Muscle of arm (tissue), 12 donors: ENCODE measurements around the gene CEBPE. TPM values are rescaled to one million over a fixed set of nuclear protein-coding genes. Genes with fewer than 3 reads are reported as not detected.
A peak's percentile ranks its signal among the peaks of the same experiment; 100 is the strongest.

Source experiments
- DNase-seq: peaks from one replicate; pipeline ENCODE4 v3.0.0-alpha.2; 2013
- polyA plus RNA-seq, 12 donors: library from polyadenylated mRNA; unstranded; fragments of 120-200 nt; gene quantifications; one replicate each; pipeline ENCODE4 v1.2.1, GENCODE V29; 2013; ENCODE audit not compliant: insufficient read length in 12 of 12

The CEBPE gene
- polyA plus RNA-seq, 12 donors: 0.08 to 0.61 (median 0.13) TPM; not detected in 8

DNA sequence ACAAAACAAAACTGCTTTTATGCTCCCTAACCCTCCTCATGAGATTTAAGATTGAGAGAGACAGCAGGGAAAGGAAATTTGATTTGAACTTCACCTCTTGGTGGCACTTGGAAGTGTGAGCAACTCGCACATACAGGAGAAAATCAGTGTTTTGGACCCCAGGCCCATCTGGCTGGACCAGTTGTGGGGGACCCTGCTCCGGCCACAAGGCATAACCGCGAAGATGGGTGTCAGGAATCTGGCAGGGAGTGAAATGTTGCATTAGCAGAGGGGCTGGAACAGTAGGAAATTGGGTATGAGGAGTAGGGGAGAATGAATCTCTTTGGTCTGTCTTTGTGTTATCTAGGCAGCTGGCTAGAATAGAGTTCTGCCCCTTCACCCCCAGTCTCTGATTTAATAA lies 15.5 kb downstream of the CEBPE start:
- DNase-seq: no peak

DNA sequence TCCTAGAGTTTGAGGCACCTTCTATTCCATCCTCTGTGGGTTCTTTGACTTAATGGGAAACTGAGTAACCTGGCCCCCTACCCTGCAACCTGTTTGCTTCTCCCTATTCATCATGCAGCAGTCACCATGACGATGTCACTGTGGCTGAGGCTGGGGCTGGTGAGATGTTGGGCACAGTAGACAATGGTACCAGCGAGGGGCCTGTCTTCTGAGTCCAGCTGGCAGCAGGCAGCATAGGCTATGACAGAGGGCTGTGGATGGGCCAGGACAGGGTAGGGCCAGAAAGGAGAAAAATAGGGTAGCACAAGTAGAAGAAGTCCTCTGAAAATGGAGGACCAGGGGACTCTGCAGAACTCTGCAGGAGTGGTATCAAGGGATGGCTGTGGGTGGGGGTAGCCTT lies 16.3 kb downstream of the CEBPE start:
- no peak for DNase-seq

- no peak for DNase-seq
Measured at GRCh38 chr14:23101986-23102625, 16.9 kb downstream of the CEBPE start.

DNA sequence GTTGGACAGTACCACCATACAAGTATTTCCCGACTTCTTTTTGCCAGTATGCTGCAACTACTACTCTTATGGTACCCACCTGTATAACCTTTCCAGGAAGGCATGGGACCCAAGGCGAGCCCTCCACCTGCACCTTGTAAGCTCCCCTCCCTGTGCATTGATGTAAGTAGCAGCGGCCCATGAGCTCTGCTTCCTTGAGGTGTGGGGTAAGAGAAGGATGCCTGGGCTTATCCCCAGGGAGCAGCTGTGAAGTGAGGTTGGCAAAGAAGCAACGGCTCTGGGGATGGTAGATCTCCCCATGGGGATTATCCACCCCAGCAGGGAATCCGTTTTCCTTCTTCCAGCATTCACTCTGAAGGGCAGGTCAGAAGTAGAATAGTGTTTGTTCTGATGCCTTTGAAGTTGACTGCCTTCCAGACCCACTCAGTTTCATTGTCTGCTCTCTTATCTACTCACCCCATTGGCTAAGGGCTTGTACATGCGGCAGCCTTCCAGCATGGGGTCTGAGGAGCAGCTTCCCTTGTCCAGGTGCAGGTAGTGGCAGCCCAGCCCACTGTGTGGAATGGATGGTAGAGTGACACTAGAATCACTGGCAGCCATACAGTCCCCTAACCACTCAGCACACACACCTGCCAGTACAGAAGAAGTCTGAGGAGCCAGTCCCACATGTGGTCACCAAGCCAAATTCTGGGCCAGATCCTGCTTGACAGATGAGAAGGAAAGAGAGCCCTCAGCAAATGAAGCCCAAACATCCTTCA lies 17.7 kb downstream of the CEBPE start:
- DNase-seq: no peak

DNA sequence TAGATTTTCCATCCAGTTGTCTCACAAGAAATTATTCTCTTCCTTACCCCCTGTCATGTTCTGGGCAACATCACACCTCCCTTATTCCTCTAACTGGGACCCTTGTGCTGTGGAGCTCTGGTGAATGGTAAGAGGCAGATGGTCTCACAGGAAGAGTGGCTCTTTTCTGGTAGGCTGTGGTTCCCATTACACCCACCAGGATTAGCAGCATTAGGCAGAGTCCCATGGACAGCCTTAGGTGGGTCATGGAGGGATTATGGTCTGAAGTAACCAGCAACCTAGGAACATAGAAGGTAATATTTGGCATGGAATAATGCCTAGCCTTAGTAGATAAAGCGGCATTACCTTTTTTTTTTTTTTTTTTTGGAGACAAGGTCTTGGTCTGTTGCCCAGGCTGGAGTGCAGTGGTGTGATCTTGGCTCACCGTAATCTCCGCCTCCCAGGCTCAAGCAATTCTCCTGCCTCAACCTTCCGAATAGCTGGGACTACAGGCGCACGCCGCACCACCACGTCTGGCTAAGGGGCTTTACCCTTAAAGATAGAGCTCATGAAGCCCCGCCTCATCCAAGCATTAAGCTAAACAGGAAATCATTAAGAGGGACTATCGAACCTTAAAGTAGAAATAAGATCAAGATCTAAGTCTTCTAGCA lies 19.7 kb downstream of the CEBPE start:
- DNase-seq: no peak

DNA sequence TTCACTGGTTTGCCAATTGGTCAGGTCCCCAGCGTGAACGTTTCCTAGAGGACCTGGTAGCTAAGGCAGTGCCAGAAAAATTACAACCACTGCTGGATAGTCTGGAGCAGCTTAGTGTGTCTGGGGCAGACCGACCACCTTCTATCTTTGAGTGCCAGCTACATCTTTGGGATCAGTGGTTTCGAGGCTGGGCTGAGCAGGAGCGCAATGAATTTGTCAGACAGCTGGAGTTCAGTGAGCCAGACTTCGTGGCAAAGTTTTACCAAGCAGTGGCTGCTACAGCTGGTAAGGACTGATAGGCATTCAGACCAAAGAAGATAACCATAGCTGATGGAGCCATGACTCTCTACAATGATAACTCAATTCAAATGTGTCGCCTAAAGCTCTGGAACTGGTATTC lies 21.3 kb downstream of the CEBPE start:
- no peak for DNase-seq

DNA sequence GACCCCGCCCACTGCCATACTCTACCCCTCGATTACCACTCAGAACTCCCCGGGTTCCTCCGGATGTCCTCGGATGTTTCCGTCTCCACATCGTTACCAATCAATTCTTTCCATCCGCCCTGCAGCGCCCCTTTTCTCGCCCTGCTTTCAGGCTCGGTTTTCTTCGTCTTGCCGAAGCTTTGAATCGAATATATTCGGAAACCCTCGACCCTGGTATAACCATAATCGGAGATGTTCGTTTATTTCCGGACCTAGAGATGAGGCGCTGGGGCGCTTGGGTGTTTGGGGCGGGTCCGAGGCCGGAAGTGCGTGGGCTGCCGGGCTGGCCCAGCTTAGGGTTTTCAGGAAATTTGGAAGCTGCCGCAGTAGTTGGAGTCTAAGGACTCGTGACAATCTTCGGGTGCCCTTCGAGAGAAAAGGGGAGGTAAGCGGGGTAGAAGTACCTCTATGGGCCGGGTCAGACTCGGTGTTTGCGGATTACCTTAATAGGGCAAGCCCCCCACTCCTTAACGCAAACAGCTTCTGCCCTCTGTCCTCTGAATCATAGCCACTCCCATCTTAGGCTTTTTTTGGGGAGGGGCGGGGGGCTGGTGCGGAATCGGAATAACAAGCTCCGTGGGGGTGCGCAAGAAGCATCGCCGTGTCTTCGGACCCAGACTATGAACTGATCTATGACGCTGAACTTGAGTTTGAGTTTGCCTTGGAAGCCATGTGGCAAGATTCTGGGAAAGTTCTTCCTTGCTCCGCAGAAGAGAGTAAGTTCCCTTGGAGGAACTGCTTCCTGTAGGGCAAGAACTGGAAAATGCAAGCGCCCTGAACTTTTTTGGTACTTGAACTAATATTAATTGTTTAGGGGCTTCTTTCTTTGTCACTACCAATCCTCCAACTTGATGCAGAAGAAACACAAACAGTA lies 23.6 kb downstream of the CEBPE start, which contains the start of gene C14orf119:
Gene C14orf119 (plus strand): TSS at position 310 of the 913 bp plus-strand sequence. CDS start 2,154 bp downstream, outside the sequence.
- DNase-seq: peak; percentile 100

GRCh38 chr14:23094666-23095195 lies 24.3 kb downstream of the CEBPE start, which contains the start of gene ACIN1:
Gene ACIN1 (minus strand): TSS chr14:23095136. CDS start chr14:23095112, 24 bp downstream.
- peak; percentile 87 for DNase-seq

- no peak for DNase-seq
Measured at GRCh38 chr14:23093991-23094665, 24.9 kb downstream of the CEBPE start.

DNA sequence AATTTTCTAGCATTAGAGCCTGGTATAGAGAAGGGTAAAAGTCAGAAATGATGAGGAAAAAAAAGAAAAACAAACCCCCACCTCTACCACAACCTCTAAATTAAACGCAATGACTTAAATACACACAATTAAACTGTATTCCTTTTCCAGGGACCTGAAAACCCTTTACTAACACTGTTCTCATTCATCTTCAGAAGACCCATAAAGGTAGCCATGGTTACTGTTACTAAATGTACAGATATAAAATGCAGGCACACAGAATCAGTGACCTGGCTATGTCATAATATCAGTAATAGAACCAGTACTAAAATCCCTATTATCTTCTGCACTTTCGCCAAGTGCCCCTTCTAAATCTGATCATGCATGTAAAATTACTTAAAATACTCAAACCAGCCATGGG lies 25.5 kb downstream of the CEBPE start:
- DNase-seq: no peak

- DNase-seq: no peak
Measured at GRCh38 chr14:23093104-23093503, 26.0 kb downstream of the CEBPE start.

GRCh38 chr14:23091294-23092225 lies 27.5 kb downstream of the CEBPE start:
- no peak for DNase-seq

GRCh38 chr14:23090254-23090636 lies 28.8 kb downstream of the CEBPE start:
- DNase-seq: no peak

GRCh38 chr14:23089498-23090253 lies 29.4 kb downstream of the CEBPE start:
- no peak for DNase-seq

DNA sequence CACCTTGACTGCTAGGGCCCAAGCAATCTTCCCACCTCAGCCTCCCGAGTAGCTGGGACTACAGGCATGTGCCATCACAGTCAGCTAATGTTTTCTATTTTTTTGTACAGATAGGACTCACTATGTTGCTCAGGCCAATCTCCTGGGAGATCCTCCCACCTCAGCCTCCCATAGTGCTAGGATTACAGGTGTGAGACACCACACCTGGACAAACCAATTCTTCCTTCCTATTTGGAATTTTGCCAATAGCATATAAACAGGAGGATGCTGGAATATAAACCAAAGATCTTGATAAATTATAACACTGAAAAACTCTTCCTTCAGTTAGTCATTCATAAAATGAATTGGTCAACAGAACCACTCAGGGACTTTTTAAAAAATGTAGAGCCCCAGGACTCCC lies 32.5 kb downstream of the CEBPE start:
- no peak for DNase-seq

GRCh38 chr14:23085458-23085857 lies 33.6 kb downstream of the CEBPE start:
- DNase-seq: no peak

DNA sequence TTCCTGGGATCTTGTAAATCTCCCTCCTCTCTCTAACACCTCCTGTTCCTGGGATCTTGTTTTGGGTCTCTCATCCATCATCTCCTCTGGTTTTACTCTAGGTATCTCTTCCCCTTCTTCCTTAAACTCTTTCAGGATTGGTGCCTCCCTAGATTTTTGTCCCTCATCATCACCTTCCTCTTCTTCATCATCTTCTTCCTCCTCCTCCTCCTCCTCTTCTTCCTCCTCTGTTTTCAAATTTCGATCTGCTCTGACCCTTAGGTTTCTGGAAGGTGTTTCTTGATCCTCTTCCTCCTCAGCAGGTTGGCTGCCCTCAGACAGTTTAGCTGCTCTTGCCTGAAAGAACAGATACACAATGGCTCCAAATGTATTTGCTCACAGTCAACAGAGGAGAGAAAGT lies 38.6 kb downstream of the CEBPE start:
- no peak for DNase-seq

GRCh38 chr14:23079716-23080115 lies 39.3 kb downstream of the CEBPE start:
- DNase-seq: no peak

DNA sequence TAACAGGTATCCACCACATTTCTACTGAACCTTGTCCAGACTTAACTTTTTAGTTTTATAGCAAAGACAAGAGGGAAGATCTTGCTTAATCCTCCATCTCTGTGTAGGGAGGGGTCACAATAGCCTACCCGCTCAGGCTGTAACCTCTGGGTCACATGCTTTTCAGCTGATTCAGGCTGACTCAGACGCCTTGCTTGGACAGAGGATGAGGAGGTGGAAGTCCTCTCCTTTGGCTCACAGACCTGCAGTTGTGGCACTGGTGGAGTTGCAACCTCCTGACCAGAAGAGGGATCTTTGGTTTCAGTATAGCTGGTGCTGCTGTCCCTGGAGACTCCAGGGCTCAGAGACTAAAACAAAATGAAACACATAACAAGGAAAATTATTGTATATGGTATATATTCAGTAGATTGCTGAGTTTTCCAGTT lies 40.4 kb downstream of the CEBPE start:
- DNase-seq: no peak
